HG03457 (cell line): ENCODE results near the gene RANBP9.
A peak's percentile ranks its signal among the peaks of the same experiment; 100 is the strongest.

Source experiments
- ATAC-seq: cut with Tn5 transposase; IDR thresholded peaks from one replicate; pipeline ENCODE4 v1.9.1; 2021; ENCODE audit warnings: moderate number of reproducible peaks; ENCODE audit not compliant: unreplicated experiment

The RANBP9 gene

DNA sequence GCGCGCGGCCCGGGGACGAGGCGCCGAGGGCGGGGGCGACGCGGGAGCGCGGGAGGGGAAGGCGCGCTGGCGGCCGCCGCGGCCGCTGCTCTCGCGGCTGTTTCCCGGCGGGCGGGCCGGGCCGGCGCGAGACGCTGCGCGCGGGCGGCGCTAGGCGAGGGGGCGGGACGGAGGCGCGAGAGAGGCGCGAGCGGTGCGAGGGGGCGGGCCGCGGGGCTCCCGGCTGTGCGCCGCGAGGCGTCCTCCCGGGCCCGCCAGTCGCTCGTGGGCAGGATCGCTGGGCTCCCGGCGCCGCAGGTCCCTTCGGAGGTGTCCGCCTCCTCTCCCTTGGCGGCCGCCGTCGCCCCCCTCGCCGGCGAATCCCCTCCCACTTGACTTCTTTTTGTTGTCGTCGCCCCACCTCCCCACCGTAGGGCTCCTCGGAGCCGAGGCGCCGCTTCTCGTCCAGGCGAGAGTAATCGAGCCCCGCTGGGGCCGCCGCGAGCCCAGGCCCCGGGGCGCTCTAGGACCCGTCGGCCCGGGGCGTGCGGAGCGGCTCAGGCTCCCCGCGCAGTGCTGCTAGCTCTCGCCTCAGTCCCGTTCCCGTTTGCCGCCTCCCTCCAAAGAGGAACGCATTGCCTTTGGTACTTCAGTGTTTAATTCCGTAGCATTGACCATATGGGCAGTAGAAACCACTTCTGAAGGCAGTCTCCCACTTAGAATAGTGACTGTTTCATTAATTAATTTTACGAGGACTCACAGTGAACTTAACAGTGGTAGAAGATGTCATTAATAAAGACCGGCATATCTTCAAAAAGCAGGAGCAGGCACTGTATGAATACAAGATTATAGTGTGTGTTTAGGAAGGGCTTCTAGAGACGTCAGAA lies at the start of gene RANBP9:
Gene RANBP9, minus strand, starts transcription at position 103 of the 866 bp plus-strand sequence. CDS start 330 bp downstream, outside the sequence.
- peak; percentile 61 for ATAC-seq

DNA sequence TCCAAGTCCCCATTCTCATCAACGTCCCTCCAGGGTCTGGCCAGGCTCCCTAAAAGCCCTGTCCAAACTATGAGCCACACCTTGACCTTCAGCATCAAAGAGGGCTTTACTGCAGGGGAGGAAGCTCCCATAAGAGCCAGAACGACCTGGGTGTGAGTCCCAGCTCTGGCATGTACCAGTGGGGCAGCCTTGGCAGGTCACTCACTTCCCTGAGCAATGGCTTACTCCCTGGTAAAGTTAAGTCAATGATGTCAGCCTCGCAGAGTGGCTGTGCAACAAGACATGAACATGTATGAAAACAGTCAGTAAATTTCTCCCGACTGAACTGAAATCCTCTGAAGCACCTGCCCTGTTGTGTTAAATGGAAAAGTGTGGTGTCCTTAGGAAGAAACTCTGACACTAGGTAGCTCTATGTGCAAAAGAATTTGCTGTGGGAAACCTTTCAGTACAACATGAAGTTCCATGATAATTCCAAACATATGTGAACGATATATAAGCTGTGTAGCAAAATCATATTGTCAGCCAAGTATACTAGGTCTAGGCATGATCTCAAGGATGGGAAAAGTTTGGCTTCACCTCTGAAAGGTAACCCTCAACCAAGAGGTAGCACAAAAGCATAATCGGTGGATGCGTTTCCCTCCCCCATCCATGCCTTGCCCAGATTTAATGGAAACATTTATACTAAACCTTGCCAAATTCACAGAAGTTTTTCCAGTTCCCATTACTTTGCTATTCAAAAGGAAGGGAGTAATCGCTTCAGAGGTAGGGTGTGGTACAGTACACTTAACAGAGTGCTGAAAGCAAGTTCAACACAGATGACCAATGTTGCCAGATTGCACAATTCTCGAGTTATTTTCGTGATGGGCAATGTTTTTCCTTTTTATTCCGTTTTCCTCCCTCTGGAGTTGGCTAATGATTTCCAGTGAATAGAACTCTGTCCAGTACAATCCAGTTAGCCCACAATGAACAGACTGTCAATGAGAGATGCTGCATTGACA lies 49.0 kb upstream of the RANBP9 start:
- no peak for ATAC-seq

DNA sequence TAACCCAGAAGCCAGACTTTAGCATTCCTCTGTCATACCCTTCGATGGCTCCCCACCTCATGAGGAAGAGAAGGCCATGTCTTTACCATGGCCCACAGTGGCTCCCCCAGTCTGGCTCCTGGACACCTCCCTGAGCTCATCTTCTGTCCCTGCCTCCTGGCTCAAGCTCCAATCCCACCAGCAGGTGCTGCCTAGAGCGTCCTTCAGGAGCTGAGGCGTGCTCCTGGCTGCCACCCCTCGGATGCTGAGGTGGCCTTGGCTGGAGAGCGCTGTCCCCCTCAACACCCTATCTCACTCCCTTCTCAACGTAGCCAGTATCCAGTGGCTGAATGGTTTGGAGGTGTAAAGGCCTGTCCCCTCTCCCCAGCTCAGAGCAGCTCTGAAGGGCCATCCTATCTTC lies 47.4 kb upstream of the RANBP9 start:
- ATAC-seq: no peak

DNA sequence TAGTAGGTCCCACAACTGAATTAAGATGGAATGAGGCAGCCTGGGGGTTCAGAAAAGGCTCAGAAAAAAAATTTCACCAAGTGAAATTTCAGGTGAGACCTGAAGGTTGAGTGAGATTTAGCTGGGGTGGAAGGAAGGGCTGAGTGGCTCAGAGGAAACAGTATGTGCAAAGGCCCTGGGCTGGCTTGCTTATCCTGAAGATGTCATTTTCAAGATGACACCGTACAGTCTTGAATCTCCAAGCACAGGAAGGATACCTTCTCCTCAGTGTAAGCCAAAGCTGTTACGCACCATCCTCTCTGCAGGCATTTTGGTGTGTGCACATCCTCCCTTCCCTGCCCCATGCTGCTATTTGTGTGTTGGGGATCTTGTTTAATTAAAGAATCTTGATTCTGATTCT lies 43.0 kb upstream of the RANBP9 start:
- no peak for ATAC-seq

DNA sequence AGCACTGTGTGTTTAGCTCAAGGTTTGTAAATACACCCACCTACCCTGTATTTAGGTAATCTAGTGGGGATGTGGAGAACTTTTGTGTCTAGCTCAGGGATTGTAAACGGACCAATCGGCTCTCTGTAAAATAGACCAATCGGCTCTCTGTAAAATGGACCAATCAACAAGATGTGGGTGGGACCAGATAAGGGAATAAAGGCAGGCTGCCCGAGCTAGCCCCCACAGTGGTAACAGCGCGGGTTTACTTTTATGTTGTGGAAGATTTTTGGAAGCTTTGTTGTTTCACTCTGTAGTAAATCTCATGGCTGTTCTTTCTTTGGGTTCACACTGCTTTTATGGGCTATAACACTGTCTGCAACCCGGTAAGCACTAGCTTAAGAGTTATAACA lies 32.1 kb upstream of the RANBP9 start:
- no peak for ATAC-seq

DNA sequence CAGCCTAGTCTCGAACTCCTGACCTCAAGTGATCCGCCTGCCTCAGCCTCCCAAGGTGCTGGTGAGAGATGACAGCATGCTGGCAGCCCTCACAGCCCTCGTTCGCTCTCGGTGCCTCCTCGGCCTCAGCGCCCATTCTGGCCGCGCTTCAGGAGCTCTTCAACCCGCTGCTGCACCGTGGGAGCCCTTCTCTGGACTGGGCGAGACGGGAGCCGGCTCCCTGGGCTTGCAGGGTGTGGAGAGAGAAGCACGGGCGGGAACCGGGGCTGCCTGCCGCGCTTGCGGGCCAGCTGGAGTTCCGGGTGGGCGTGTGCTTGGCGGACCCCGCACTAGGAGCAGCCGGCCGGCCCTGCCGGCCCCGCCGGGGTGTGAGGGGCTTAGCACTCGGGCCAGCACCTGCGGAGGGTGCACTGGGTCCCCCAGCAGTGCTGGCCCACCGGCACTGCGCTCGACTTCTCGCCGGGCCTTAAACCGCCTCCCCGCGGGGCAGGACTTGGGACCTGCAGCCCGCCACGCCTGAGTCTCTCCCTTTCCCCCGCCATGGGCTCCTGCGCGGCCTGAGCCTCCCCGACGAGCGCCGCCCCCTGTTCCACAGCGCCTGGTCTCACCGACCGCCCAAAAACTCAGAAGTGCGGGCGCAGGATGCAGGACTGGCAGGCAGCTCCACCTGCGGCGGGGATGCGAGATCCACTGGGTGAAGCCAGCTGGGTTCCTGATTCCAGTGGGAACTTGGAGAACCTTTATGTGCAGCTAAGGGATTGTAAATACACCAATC lies 31.5 kb upstream of the RANBP9 start:
- no peak for ATAC-seq

DNA sequence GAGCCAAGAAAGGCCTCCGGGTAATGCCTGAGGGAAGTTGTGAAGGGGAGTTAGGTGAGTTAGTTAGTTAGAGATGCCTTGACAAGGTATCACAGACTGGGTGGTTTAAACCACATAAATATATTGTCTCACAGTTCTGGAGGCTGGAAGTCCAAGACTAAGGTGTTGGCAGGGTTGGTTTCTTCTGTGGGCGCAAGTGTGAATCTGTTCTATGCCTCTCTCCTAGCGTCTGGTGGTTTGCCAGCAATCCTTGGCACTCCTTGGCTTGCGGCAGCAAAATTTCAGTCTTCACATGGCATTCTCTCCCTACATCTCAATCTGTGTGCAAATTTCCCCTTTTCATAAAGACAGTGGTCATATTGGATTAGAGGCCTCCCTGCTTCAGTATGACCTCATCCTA lies 29.7 kb upstream of the RANBP9 start:
- ATAC-seq: no peak

DNA sequence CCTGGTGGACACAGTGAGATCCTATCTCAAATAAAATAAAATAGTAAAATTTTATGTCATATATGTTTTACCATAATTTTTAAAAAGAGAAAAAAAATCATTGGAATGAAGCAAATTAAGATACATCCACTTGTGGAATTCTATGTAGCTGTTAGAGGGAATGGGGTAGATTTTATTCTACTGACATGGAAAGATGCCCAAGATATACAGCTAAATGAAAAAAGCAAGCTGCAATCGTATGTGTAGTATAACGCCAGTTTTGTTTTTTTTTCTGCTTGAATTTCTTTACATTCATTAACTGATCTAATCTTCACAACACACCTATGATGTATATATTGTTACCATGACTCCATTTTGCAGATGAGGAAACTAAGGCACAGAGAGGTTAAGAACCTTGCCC lies 23.4 kb upstream of the RANBP9 start:
- no peak for ATAC-seq

DNA sequence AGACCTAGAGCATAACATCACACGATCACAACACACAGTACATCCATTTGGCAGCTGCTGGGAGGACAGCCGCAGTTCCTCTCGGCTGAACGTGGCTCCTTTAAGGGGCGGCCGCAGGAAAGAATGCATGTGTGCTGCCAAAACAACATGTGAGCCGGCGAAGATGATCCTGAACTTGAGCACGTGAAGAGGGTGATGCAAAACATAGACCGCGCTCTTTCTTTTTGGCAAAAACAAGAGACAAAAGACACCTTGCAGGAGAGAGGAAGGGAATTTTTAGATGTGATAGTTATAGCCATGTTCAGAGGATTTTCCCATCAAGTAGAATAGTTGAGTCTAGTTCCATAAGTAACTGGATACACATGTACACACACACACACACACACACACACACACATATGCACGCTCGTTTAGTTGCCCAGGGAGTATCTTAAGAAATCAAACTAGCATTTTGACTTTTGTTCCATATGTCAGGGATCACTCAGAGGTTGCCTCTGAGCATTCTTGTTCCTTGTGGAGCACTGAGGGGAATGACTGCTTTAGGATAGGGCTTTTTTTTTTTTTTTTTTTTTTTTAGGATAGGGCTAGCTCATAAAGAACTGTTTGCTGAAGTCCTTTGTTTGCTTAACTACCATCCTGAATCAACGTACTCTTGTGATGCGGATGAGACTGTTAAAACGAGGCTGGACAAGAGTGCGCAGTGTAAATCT lies 21.7 kb upstream of the RANBP9 start:
- ATAC-seq: no peak

DNA sequence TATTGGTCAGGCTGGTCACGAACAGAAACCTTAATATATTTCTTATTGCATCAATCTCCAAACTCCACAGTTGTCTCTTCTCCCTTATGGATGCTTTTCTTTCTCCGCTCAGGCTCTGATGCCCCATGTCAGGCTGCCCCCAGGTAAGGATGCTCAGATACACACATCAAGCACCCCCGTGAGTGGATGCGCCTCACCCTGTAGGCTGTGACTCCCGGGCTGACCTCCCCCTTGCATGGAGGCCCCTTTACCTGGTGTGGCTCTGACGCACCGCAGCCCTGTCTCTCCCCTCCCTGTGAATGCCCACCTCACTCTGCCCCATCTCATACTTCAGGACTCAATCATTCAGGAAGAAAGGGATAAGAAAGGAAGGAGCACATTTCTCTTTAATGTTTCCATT lies 19.1 kb upstream of the RANBP9 start:
- no peak for ATAC-seq

DNA sequence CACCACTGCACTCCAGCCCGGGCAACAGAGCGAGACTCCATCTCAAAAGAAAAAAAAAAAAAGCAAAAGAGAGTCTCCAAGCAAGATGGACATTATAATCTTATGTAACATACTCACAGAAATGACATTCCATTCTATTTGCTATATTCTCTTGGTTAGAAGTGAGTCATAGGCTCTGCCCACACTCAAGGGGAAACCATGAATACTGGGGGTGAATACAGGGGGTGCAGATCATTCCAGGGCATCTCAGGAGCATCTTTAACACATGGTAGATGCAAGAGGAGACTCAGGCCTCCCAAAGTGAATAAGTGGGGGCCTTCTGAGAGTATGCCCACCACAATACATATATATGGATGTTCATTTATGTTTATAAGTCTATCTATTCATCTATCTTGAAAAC lies 18.3 kb upstream of the RANBP9 start:
- no peak for ATAC-seq

DNA sequence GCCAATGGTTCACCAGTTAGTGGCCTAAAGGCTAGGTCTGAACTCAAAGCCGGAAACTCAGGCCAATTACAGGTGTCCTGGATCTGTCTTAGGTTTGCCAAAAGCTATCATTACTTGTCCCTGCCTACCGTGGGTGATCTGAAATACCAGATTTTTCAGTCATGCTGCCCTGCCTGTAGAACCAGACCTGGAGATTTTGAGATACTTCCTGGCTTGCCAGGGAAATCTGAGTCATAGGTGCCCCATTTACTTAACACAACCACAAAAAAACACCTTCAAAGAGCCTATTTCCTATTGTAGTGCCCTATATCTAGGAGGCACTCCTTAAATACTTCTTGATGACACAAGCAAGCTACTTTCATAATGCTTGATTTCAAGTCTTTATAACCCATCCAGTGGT lies 13.9 kb upstream of the RANBP9 start:
- no peak for ATAC-seq

DNA sequence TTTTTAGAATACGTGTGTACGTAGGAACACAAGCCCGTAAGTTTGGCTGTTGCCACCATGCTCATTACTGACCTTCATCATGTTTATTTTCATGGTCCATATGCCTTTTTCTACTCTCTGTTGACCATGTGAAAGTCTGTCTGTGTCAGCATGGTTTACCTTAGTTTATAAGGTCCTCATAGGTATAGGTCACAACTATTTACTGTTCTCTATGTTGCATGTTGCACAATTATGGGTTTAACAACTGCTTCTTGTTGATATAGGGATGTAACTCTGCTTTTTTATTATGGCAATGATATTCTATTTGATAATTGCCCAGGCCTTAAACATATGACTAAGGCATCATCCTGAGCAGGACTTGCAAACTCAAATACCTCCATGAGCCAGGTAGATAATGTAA lies 13.4 kb upstream of the RANBP9 start:
- no peak for ATAC-seq

DNA sequence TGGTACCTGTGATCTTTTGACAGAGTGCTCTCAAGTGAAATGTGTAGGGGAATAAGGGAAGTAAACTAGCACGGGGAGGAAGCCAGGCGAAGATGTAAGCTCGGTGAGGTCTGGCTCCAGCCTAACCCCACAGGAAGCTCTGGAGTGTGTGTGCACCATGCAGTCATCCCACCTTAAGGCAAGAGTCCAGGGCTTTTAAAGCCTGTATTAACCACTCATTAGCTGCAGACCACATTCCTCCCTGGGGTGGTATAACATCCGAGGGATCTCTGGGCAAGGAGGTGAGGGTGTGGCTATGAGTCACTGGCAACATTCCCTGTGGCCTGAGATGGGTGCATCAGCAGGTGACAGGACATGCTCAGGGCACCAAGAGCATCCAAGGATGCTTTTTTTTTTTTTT lies 12.5 kb upstream of the RANBP9 start:
- ATAC-seq: no peak

DNA sequence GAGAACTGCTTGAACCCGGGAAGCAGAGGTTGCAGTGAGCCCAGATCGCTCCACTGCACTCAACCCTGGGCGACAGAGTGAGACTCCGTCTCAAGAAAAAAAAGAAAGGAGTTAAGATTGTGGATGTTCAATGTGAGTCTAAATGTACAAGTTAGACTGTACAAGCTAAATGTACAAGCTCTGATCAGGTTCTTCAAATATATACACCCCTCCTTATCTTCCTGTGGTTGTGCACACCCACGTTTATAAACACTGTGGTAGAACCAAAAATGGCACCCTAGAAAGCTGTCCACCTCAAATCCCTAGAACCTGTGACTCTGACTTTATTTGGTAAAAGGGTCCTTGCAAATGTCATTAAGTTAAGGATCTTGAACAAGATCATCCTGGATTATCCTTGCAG lies 11.2 kb upstream of the RANBP9 start:
- no peak for ATAC-seq

DNA sequence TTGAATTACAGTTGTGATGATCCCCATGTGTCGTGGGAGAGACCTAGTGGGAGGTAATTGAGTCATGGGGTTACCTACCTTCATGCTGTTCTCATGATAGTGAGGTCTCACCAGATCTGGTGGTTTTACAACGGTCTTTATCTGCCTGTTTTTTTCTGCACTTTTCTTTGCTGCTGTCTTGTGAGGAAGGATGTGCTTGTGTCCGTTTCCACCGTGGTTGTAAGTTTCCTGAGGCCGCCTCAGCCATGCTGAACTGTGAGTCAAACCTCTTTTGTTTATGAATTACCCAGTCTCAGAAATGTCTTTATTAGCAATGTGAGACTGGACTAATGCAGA lies 6.5 kb upstream of the RANBP9 start:
- no peak for ATAC-seq

DNA sequence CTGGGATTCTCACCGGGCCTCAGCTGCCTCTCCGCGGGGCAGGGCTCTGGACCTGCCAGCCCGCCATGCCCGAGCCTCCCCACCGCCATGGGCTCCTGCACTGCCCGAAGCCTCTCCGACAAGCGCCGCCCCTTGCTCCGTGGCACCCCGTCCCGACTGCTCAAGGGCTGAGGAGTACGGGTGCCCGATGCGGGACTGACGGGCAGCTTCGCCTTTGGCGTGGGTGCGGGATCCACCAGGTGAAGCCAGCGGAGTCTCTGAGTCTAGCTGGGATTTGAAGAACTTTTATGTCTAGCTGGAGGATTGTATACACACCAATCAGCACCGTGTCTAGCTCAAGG lies 5.3 kb upstream of the RANBP9 start:
- no peak for ATAC-seq

DNA sequence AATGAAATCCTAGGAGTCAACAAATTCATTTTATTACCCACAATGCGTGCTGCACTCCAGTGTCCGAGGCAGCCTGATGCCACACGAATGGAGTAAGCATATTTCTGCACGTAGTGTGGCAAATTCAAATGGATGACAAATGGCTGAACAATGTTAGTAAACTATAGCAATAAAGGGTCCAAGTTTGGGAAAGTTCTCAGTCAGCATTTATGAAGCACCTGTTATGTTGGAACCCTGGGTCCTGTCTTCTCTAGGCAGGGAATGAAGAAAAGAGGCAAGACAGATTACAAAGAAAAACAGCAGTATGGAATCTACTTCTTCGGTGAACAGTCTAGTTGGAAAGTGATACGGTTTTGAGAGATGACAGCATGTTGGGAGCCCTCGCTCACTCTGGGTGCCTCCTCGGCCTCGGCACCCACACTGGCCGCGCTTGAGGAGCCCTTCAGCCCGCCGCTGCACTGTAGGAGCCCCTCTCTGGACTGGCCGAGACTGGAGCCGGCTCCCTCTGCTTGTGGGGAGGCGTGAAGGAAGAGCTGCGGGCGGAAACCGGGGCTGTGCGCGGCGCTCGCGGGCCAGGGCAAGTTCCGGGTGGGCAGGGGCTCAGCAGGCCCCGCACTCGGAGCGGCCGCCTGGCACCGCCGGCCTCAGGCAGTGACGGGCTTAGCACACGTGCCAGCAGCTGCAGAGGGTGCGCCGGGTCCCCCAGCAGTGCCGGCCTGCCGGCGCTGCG lies 4.8 kb upstream of the RANBP9 start:
- ATAC-seq: no peak

DNA sequence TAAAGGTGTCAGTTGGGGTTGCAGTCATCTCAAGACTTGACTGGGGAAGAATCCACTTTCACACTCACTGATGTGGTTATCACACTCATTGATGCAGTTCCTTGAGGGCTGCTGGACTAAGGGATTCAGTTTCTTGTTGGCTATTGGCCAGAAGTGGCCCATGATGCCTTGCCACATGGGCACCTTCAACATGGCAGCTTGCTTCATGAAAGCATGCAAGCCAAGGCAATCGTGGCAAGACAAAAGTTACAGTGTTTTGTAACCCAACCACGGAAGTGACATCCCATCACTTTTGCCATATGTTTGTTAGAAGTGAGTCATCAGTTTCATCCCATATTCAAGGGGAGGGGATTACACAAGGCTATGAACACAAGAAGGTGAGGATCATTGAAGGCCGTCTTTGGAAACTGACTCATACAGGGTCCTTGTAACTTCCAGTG lies 3.8 kb upstream of the RANBP9 start:
- no peak for ATAC-seq

DNA sequence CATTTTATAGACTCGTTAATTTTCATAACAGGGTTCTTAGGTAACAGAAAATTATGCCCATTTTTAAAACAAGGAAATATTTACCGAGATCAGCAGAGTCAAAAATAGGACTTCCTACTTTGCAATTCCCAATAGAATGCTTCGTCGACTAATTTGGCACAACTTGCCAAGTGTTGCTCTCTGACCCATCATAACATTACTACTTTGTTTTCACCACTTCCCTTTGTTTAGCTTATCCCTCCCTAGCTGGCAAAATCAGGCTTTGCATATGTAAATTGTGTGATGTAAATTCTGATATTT lies 914 bp upstream of the RANBP9 start:
- no peak for ATAC-seq
